ENCODE results near the gene ARHGDIA. TPM values are rescaled to one million over a fixed set of nuclear protein-coding genes. Genes with fewer than 3 reads are reported as not detected.

ARHGDIA gene
- total RNA-seq, 4 donors from 2014 or later: 120 to 219 (median 169) TPM

GRCh38 chr17:81908793-81909192, 37.7 kb upstream of the ARHGDIA start:
- Histone ChIP-seq H3K4me1 (peaks cover 0 to 19% (median 6%) of the 10 kb centered on the region in 3 donors), H3K27me3 (no peaks in the 10 kb centered on the region), H3K36me3 (peaks cover 0 to 76% of the 10 kb centered on the region in 2 donors), H3K9me3 (no peaks in the 10 kb centered on the region), H3K27ac (no peak overlapping the region), H3K4me3 (no peak overlapping the region)
- WGBS, 2 donors (ENCODE audit: low coverage in 1 of 2): no CpG with 5 or more reads among the region's 11 CpGs
- ATAC-seq: no peak
- TF ChIP-seq POLR2AphosphoS5 (IDR thresholded peaks at IDR 0.05) (no peak), CTCF (IDR thresholded peaks at IDR 0.05) (no peak), POLR2A (IDR thresholded peaks at IDR 0.05) (no peak), EP300 (IDR thresholded peaks at IDR 0.05) (no peak)

DNA sequence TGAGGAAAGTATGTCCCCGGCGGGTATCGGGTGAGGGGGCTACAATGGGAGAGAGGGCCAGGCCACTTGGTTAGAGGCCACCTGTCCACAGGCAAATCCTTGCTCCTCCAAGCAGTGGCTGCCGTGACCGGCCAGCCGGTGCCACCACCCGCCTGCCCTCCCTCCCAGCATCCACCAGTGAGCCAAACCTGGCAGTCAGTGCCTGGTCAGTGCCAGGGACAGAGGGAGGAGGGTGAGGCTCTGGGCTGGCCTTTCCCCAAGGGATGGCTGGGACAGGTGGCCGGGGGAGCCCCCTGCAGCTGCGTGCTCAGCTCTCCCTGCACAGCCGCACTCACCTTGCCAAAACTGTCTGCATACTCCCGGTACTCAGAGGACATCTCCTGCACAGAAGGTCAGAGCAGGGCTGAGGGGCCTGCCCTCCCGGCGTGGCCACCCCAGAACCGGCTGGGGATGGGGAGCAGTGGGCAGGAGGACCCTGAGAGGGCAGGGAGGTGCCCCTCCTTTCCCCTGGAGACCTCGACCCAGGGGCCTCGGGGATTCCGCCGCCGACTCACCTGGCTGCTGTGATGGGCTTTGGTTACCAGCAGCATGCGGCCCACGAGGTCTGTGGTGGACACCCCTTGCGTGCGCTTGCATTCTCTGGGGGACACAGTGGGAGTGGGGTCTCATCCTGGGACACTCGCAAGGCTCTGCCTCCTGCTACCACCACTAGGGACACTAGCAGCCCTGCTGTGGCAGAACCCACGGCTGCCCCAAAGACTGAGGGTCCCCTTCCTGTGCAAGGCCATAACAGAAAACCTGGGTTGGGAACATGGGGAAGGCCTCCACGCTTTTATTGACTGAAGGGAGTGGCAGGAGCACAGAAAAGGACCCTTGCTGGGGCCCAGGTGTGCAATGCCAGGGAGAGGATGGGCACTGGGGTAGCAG, 36.3 kb upstream of the ARHGDIA start:
- peaks cover 0 to 26% (median 8%) of the 10 kb centered on the region in 3 donors for H3K4me1 ChIP-seq
- no peak overlapping the region for H3K27ac ChIP-seq
- no peaks in the 10 kb centered on the region for H3K9me3 ChIP-seq
- peaks cover 0 to 66% of the 10 kb centered on the region in 2 donors for H3K36me3 ChIP-seq
- no peak for ATAC-seq
- TF ChIP-seq POLR2A (IDR thresholded peaks at IDR 0.05): no peak
- TF ChIP-seq POLR2AphosphoS5 (IDR thresholded peaks at IDR 0.05): no peak
- no peak for TF ChIP-seq EP300 (IDR thresholded peaks at IDR 0.05)
- no peak for TF ChIP-seq CTCF (IDR thresholded peaks at IDR 0.05)
- no peak overlapping the region for H3K4me3 ChIP-seq
- WGBS, 2 donors (ENCODE audit: low coverage in 1 of 2): 80 to 94% methylated on average over 1 to 3 of the region's 26 CpGs
- H3K27me3 ChIP-seq: peaks cover 8% of the 10 kb centered on the region

GRCh38 chr17:81906476-81907218, 35.5 kb upstream of the ARHGDIA start:
- no peak overlapping the region for H3K4me3 ChIP-seq
- H3K27ac ChIP-seq: no peak overlapping the region
- no peak for TF ChIP-seq POLR2AphosphoS5 (IDR thresholded peaks at IDR 0.05)
- TF ChIP-seq EP300 (IDR thresholded peaks at IDR 0.05): no peak
- TF ChIP-seq CTCF (IDR thresholded peaks at IDR 0.05): no peak
- no peak for TF ChIP-seq POLR2A (IDR thresholded peaks at IDR 0.05)
- H3K9me3 ChIP-seq: no peaks in the 10 kb centered on the region
- H3K27me3 ChIP-seq: peaks cover 17% of the 10 kb centered on the region
- peaks cover 0 to 59% of the 10 kb centered on the region in 2 donors for H3K36me3 ChIP-seq
- 100% methylated on average over 3 of the region's 15 CpGs; no CpG with 5 or more reads in 1 of the 2 donors for WGBS, 2 donors (ENCODE audit: low coverage in 1 of 2)
- peaks cover 0 to 30% (median 16%) of the 10 kb centered on the region in 3 donors for H3K4me1 ChIP-seq
- no peak for ATAC-seq

DNA sequence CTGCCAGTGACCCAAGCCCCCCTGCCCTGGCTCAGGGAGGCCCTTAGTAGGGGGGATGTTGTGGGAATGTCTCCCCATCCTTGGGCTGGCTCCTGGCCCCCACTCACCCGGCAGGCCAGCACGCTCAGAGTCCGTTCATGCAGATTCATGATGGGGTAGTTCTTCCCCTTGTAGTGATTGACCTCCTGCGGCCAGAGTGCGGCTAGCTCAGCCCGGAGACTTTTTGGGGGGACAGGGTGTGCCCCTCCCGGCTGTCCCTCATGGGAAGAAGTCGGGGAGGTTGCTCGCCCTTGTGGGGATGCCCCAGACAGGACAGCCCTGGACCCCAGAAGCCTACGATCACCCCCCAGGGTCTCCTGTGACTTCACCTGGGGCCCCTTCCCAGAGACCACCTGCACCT, 34.9 kb upstream of the ARHGDIA start:
- Histone ChIP-seq H3K9me3 (no peaks in the 10 kb centered on the region), H3K27me3 (peaks cover 23% of the 10 kb centered on the region), H3K4me3 (no peak overlapping the region), H3K4me1 (peaks cover 0 to 32% (median 17%) of the 10 kb centered on the region in 3 donors), H3K36me3 (peaks cover 0 to 62% of the 10 kb centered on the region in 2 donors), H3K27ac (no peak overlapping the region)
- WGBS, 2 donors (ENCODE audit: low coverage in 1 of 2): no CpG with 5 or more reads among the region's 10 CpGs
- TF ChIP-seq EP300 (IDR thresholded peaks at IDR 0.05): no peak
- no peak for ATAC-seq

DNA sequence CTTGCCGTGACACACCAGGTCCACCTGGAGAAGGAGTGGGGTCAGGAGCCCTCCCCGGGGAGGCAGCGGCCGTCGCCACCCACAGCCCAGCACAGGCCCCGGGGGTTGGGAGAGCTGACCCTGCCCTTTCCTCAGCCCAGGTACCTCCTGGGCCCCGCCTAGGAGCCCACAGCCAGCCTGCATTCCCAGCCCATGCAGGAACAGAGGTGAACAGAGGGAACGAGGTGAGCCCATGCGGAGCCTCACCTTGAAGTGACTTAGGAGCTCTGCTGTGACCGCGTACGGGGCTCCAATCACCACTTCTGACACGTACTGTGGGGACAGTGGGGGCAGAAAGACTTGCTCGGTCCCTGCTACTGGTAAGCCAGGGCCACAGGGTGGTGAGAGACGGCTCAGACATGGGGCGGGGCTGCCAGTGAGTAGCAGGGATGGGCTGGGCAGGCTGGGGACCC, 34.3 kb upstream of the ARHGDIA start:
- Histone ChIP-seq H3K9me3 (no peaks in the 10 kb centered on the region), H3K27me3 (peaks cover 24% of the 10 kb centered on the region), H3K4me1 (peaks cover 0 to 28% (median 15%) of the 10 kb centered on the region in 3 donors), H3K27ac (no peak overlapping the region), H3K4me3 (no peak overlapping the region), H3K36me3 (peaks cover 0 to 66% of the 10 kb centered on the region in 2 donors)
- WGBS, 2 donors (ENCODE audit: low coverage in 1 of 2): no CpG with 5 or more reads among the region's 16 CpGs
- no peak for ATAC-seq
- no peak for TF ChIP-seq CTCF (IDR thresholded peaks at IDR 0.05)
- TF ChIP-seq POLR2A (IDR thresholded peaks at IDR 0.05): no peak
- TF ChIP-seq POLR2AphosphoS5 (IDR thresholded peaks at IDR 0.05): no peak
- TF ChIP-seq EP300 (IDR thresholded peaks at IDR 0.05): no peak
